OCI-LY1 (cell line): Measurements from ENCODE around the gene SLC39A11.

ENCODE experiments used
- H2AFZ ChIP-seq: fragments of 200-600 bp; sonication (generic), shearing (Covaris generic); 2 replicates; pipeline ENCODE4 v1.6.0; 2014; ENCODE audit warnings: antibody characterized with exemption, mild to moderate bottlenecking, low read length
- H3F3A ChIP-seq: fragments of 200-600 bp; sonication (generic), shearing (Covaris generic); 2 replicates; pipeline ENCODE4 v1.6.0; 2014; ENCODE audit warnings: mild to moderate bottlenecking, antibody characterized with exemption, low read length, moderate library complexity; ENCODE audit not compliant: insufficient read depth
- H3K27ac ChIP-seq: fragments of 200-600 bp; sonication (generic); 2 replicates; pipeline ENCODE4 v1.5.1; 2014; ENCODE audit warnings: low read length, mixed run types, mild to moderate bottlenecking, low read depth; ENCODE audit not compliant: poor library complexity, severe bottlenecking
- H3K27me3 ChIP-seq: fragments of 200-600 bp; sonication (generic); 2 replicates; pipeline ENCODE4 v1.6.0; 2014; ENCODE audit warnings: antibody characterized with exemption, mild to moderate bottlenecking, low read length, moderate library complexity; ENCODE audit not compliant: insufficient read depth
- H3K36me3 ChIP-seq: fragments of 200-600 bp; sonication (generic); 2 replicates; pipeline ENCODE4 v1.6.1; 2014; ENCODE audit warnings: mild to moderate bottlenecking, antibody characterized with exemption, low read length, moderate library complexity, mixed read lengths; ENCODE audit not compliant: insufficient read depth
- H3K4me1 ChIP-seq: fragments of 200-600 bp; sonication (generic); 2 replicates; pipeline ENCODE4 v1.5.1; 2014; ENCODE audit warnings: mild to moderate bottlenecking, low read length, moderate library complexity; ENCODE audit not compliant: insufficient read depth, severe bottlenecking
- H3K4me2 ChIP-seq: fragments of 200-600 bp; sonication (generic), shearing (Covaris generic); 2 replicates; pipeline ENCODE4 v1.6.1; 2014; ENCODE audit warnings: low read length
- H3K4me3 ChIP-seq: fragments of 200-600 bp; sonication (generic); 2 replicates; pipeline ENCODE4 v1.5.1; 2014; ENCODE audit warnings: low read length, low read depth, mild to moderate bottlenecking, mixed read lengths; ENCODE audit not compliant: poor library complexity, severe bottlenecking
- H3K79me2 ChIP-seq: fragments of 200-600 bp; shearing (Covaris generic); 2 replicates; pipeline ENCODE4 v1.6.1; 2016; ENCODE audit warnings: mixed run types, low read length, mixed read lengths; ENCODE audit not compliant: insufficient read depth
- H3K9ac ChIP-seq: fragments of 200-600 bp; sonication (generic), shearing (Covaris generic); 2 replicates; pipeline ENCODE4 v1.6.1; 2014; ENCODE audit warnings: mild to moderate bottlenecking, low read length, mixed read lengths
- H3K9me2 ChIP-seq: fragments of 200-600 bp; sonication (generic), shearing (Covaris generic); 2 replicates; pipeline ENCODE4 v1.6.1; 2014; ENCODE audit warnings: low read depth, mild to moderate bottlenecking, low read length, mixed read lengths
- H3K9me3 ChIP-seq: fragments of 200-600 bp; shearing (Covaris generic); 2 replicates; pipeline ENCODE4 v1.6.1; 2014; ENCODE audit warnings: low read length, mixed read lengths
- H4K20me1 ChIP-seq: fragments of 200-600 bp; sonication (generic), shearing (Covaris generic); 2 replicates; pipeline ENCODE4 v1.6.0; 2016; ENCODE audit warnings: mild to moderate bottlenecking, low read length; ENCODE audit not compliant: insufficient read depth
- EZH2 ChIP-seq: fragments of 200-600 bp; sonication (generic), shearing (Covaris generic); IDR thresholded peaks from 2 replicates; pipeline ENCODE4 v1.8.0; 2017; ENCODE audit warnings: borderline replicate concordance, mixed run types, mild to moderate bottlenecking, antibody characterized with exemption, low read length, moderate library complexity, mixed read lengths
- TF ChIP-seq, protein P1 (sequence below): fragments of 200-600 bp; sonication (generic), shearing (Covaris generic); IDR thresholded peaks from 2 replicates; pipeline ENCODE4 v1.5.1; 2017; ENCODE audit warnings: mild to moderate bottlenecking, antibody characterized with exemption, low read length, moderate library complexity, mixed read lengths

The SLC39A11 gene

GRCh38 chr17:72687886-72688285, 404.6 kb downstream of the SLC39A11 start:
- Histone ChIP-seq H3K27me3 (no peaks in the 10 kb centered on the region), H3K79me2 (no peaks in the 10 kb centered on the region), H3K4me2 (no peak overlapping the region), H2AFZ (no peak overlapping the region), H3F3A (no peaks in the 10 kb centered on the region), H3K9me2 (no peaks in the 10 kb centered on the region), H3K9ac (no peak overlapping the region), H3K4me3 (no peak overlapping the region), H3K27ac (no peak overlapping the region), H3K4me1 (no peaks in the 10 kb centered on the region), H4K20me1 (no peaks in the 10 kb centered on the region), H3K9me3 (no peaks in the 10 kb centered on the region), H3K36me3 (no peaks in the 10 kb centered on the region)
- TF ChIP-seq EZH2: no peak
- TF ChIP-seq, protein P1, sequence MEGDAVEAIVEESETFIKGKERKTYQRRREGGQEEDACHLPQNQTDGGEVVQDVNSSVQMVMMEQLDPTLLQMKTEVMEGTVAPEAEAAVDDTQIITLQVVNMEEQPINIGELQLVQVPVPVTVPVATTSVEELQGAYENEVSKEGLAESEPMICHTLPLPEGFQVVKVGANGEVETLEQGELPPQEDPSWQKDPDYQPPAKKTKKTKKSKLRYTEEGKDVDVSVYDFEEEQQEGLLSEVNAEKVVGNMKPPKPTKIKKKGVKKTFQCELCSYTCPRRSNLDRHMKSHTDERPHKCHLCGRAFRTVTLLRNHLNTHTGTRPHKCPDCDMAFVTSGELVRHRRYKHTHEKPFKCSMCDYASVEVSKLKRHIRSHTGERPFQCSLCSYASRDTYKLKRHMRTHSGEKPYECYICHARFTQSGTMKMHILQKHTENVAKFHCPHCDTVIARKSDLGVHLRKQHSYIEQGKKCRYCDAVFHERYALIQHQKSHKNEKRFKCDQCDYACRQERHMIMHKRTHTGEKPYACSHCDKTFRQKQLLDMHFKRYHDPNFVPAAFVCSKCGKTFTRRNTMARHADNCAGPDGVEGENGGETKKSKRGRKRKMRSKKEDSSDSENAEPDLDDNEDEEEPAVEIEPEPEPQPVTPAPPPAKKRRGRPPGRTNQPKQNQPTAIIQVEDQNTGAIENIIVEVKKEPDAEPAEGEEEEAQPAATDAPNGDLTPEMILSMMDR: no peak

GRCh38 chr17:72684405-72685020, 408.0 kb downstream of the SLC39A11 start:
- no peaks in the 10 kb centered on the region for H3F3A ChIP-seq
- H3K4me1 ChIP-seq: no peaks in the 10 kb centered on the region
- no peaks in the 10 kb centered on the region for H3K36me3 ChIP-seq
- TF ChIP-seq EZH2: no peak
- TF ChIP-seq, protein P1: no peak
- no peak overlapping the region for H3K9ac ChIP-seq
- no peaks in the 10 kb centered on the region for H4K20me1 ChIP-seq
- no peak overlapping the region for H3K4me2 ChIP-seq
- H3K9me2 ChIP-seq: no peaks in the 10 kb centered on the region
- H3K79me2 ChIP-seq: no peaks in the 10 kb centered on the region
- no peak overlapping the region for H3K27ac ChIP-seq
- no peaks in the 10 kb centered on the region for H3K9me3 ChIP-seq
- no peak overlapping the region for H2AFZ ChIP-seq
- H3K4me3 ChIP-seq: no peak overlapping the region
- no peaks in the 10 kb centered on the region for H3K27me3 ChIP-seq

DNA sequence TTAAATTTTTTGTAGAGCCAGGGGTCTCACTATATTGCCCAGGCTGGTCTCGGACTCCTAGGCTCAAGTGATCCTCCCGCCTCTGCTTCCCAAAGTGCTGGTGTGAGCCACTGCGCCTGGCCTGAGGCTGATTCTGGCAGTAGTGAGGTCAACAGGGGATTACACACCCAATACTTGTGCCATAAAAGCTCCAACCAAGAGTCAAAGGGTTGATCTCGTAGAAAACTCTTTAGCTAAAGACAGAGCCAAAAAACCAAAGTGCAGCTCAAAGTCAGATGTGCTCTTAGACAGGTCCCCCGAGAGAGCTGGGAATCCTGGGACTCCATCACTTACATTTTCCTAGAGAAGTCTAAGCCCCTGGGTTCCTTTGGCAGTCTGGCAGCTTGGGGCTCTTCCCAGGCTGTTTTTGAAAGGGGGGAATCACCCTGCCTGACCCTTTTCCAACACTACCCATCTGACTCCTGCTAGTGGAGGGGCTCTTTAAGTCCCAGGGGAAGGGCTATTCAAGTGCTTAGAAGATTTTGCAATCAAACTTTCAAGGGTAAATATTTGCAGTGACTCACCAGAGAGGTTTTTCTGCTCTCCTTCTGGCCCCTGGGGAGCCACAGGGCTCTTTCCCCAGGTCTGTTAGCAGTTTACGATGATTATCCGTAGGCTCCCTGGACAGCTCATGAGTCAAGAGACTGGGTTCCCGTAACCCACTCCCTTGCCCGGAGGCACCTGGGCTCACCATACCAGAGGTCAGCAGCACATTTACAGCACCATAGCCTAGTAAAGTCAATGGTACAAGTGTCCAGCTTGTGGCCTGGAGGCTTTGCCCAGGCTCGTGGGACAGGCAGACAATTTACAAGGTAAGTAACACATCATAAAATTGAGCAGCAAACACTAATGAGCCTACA, 408.7 kb downstream of the SLC39A11 start:
- H3K27ac ChIP-seq: no peak overlapping the region
- H3K79me2 ChIP-seq: no peaks in the 10 kb centered on the region
- H3K9me3 ChIP-seq: no peaks in the 10 kb centered on the region
- H3K9ac ChIP-seq: no peak overlapping the region
- no peak overlapping the region for H2AFZ ChIP-seq
- no peak overlapping the region for H3K4me3 ChIP-seq
- no peaks in the 10 kb centered on the region for H3K27me3 ChIP-seq
- no peaks in the 10 kb centered on the region for H3K36me3 ChIP-seq
- no peaks in the 10 kb centered on the region for H3F3A ChIP-seq
- TF ChIP-seq, protein P1: no peak
- TF ChIP-seq EZH2: no peak
- no peaks in the 10 kb centered on the region for H3K9me2 ChIP-seq
- H3K4me1 ChIP-seq: no peaks in the 10 kb centered on the region
- no peak overlapping the region for H3K4me2 ChIP-seq
- no peaks in the 10 kb centered on the region for H4K20me1 ChIP-seq
